ENCODE measurements around the gene ABTB2.

DNA sequence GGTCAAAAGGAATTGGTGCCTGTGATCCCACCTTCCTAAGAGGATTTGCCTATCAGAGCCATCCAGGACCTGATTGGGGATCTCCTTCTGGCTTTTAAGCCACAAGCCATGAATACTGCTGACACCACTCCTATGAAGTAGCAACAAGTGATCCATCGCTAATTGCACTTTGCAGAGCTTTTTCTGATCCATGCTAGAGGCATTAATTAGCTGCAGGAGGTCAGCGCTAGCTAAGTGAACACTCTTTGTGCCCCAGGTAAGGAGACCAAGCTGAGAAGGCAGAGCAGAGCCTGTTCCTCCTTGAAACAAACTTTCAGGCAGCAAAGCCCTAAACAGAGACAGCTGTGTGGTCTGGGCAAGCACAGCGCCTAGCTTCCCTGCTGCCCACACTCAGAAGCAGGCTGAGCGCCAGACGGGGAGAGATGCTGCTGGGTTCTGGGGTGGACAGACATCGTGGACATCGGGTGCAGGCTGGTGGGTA lies 122.2 kb downstream of the ABTB2 start:
- TF ChIP-seq, protein P1, sequence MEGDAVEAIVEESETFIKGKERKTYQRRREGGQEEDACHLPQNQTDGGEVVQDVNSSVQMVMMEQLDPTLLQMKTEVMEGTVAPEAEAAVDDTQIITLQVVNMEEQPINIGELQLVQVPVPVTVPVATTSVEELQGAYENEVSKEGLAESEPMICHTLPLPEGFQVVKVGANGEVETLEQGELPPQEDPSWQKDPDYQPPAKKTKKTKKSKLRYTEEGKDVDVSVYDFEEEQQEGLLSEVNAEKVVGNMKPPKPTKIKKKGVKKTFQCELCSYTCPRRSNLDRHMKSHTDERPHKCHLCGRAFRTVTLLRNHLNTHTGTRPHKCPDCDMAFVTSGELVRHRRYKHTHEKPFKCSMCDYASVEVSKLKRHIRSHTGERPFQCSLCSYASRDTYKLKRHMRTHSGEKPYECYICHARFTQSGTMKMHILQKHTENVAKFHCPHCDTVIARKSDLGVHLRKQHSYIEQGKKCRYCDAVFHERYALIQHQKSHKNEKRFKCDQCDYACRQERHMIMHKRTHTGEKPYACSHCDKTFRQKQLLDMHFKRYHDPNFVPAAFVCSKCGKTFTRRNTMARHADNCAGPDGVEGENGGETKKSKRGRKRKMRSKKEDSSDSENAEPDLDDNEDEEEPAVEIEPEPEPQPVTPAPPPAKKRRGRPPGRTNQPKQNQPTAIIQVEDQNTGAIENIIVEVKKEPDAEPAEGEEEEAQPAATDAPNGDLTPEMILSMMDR (conservative IDR thresholded peaks at IDR 0.05; ENCODE audit: low read depth in 2 of 2): no peak
- no peak for TF ChIP-seq EZH2 (IDR thresholded peaks at IDR 0.05; ENCODE audit: low read depth, unreplicated experiment)
- TF ChIP-seq CREB1 (CRISPR knock-in tag; IDR thresholded peaks at IDR 0.05; ENCODE audit: low read depth): no peak
- TF ChIP-seq POLR2AphosphoS5 (IDR thresholded peaks at IDR 0.05; ENCODE audit: low read depth): no peak
- no peak for TF ChIP-seq EZH2phosphoT487 (IDR thresholded peaks at IDR 0.05; ENCODE audit: unreplicated experiment)
- TF ChIP-seq JUNB (IDR thresholded peaks at IDR 0.05; ENCODE audit: unreplicated experiment): no peak
- TF ChIP-seq, protein P2, sequence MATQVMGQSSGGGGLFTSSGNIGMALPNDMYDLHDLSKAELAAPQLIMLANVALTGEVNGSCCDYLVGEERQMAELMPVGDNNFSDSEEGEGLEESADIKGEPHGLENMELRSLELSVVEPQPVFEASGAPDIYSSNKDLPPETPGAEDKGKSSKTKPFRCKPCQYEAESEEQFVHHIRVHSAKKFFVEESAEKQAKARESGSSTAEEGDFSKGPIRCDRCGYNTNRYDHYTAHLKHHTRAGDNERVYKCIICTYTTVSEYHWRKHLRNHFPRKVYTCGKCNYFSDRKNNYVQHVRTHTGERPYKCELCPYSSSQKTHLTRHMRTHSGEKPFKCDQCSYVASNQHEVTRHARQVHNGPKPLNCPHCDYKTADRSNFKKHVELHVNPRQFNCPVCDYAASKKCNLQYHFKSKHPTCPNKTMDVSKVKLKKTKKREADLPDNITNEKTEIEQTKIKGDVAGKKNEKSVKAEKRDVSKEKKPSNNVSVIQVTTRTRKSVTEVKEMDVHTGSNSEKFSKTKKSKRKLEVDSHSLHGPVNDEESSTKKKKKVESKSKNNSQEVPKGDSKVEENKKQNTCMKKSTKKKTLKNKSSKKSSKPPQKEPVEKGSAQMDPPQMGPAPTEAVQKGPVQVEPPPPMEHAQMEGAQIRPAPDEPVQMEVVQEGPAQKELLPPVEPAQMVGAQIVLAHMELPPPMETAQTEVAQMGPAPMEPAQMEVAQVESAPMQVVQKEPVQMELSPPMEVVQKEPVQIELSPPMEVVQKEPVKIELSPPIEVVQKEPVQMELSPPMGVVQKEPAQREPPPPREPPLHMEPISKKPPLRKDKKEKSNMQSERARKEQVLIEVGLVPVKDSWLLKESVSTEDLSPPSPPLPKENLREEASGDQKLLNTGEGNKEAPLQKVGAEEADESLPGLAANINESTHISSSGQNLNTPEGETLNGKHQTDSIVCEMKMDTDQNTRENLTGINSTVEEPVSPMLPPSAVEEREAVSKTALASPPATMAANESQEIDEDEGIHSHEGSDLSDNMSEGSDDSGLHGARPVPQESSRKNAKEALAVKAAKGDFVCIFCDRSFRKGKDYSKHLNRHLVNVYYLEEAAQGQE (IDR thresholded peaks at IDR 0.05; ENCODE audit: unreplicated experiment): no peak

Data from GM23338 (cell line).